ENCODE results near the gene OR2B6. TPM values are rescaled to one million over a fixed set of nuclear protein-coding genes. Genes with fewer than 3 reads are reported as not detected.

The OR2B6 gene
- total RNA-seq (2021) (not detected in 3 replicates), Bru-seq, nascent RNA (percentile 34 among the genes with signal in this experiment)
- long read RNA-seq, experiment 1, partial matches to known transcripts: 0 of 2 reads
- long read RNA-seq, experiment 1, other reads (novel, unspliced or antisense): 2 of 2 reads
- long read RNA-seq, experiment 2: 0 reads
- long read RNA-seq, experiment 3: 0 reads

- H3K27me3 Mint-ChIP-seq (ENCODE audit: low read depth): no peaks in the 10 kb centered on the region
- no peak within 1 kb of the TSS for H3K4me3 Mint-ChIP-seq
- no peaks in the 10 kb centered on the region for H3K9me3 Mint-ChIP-seq
- CTCF ChIA-PET: no interaction called here
- 0 out of 2 replicates have a peak, but pooled peaks cover 5% of the 10 kb centered on the region for H3K4me1 Mint-ChIP-seq
- ATAC-seq (no peak), DNase-seq (ENCODE audit: low spot score) (no peak)
- no peaks in the 10 kb centered on the region for H3K36me3 Mint-ChIP-seq
- no peak within 1 kb of the TSS for H3K27ac Mint-ChIP-seq
- TF ChIP-seq SOX15 (CRISPR knock-in tag; IDR thresholded peaks at IDR 0.05) (no peak), ZMAT4 (CRISPR knock-in tag; IDR thresholded peaks at IDR 0.05) (no peak), TEAD1 (CRISPR knock-in tag; IDR thresholded peaks at IDR 0.05) (no peak), ZNF512 (CRISPR knock-in tag; IDR thresholded peaks at IDR 0.05; ENCODE audit: borderline replicate concordance) (no peak), IRF1 (CRISPR knock-in tag; IDR thresholded peaks at IDR 0.05) (no peak), MXD4 (CRISPR knock-in tag; IDR thresholded peaks at IDR 0.05; ENCODE audit: borderline replicate concordance) (no peak), EMX1 (CRISPR knock-in tag; IDR thresholded peaks at IDR 0.05) (no peak), SMAD3 (CRISPR knock-in tag; IDR thresholded peaks at IDR 0.05; ENCODE audit: borderline replicate concordance) (no peak), IRF2 (CRISPR knock-in tag; IDR thresholded peaks at IDR 0.05; ENCODE audit: borderline replicate concordance, low read depth) (no peak), ZNF416 (CRISPR knock-in tag; IDR thresholded peaks at IDR 0.05) (no peak), ATF6 (CRISPR knock-in tag; IDR thresholded peaks at IDR 0.05) (no peak), USF1 (CRISPR knock-in tag; IDR thresholded peaks at IDR 0.05) (no peak), JAZF1 (CRISPR knock-in tag; IDR thresholded peaks at IDR 0.05) (no peak), CDX4 (CRISPR knock-in tag; IDR thresholded peaks at IDR 0.05; ENCODE audit: borderline replicate concordance) (no peak), FOXJ3 (CRISPR knock-in tag; IDR thresholded peaks at IDR 0.05; ENCODE audit: borderline replicate concordance) (no peak), ZNF281 (CRISPR knock-in tag; IDR thresholded peaks at IDR 0.05) (no peak), ETV6 (CRISPR knock-in tag; IDR thresholded peaks at IDR 0.05) (no peak), ZBTB21 (CRISPR knock-in tag; IDR thresholded peaks at IDR 0.05; ENCODE audit: borderline replicate concordance) (no peak), PRRX2 (CRISPR knock-in tag; IDR thresholded peaks at IDR 0.05) (no peak), TEAD4 (CRISPR knock-in tag; IDR thresholded peaks at IDR 0.05) (no peak)
- POLR2A ChIA-PET: no interaction called here
These were observed at the start of gene OR2B6 for GRCh38 chr6:27956941-27957340. OR2B6 (plus strand) TSS chr6:27957241; CDS start chr6:27957241, 0 bp downstream.
